HEK293 (cell line): ENCODE measurements around the gene KRT78.

ENCODE experiments used
- CTCF ChIA-PET: fragments of 350-600 bp; formaldehyde crosslinking; extraction: SDS; loops from one replicate; lab custom pipeline; 2021; ENCODE audit warnings: antibody characterized with exemption; lab: Yijun Ruan, JAX
- POLR2A ChIA-PET: fragments of 300-600 bp; formaldehyde crosslinking; extraction: SDS; loops from one replicate; lab custom pipeline; 2020; ENCODE audit warnings: antibody characterized with exemption, inconsistent platforms; lab: Yijun Ruan, JAX
- H3K27ac ChIP-seq: fragments of 200-500 bp; sonication (Bioruptor generic); 2 replicates; pipeline ENCODE4 v1.5.1; 2014; ENCODE audit warnings: low read depth, low read length, control low read depth, inconsistent platforms; ENCODE audit errors: extremely low read depth
- H3K36me3 ChIP-seq, 2 experiments: fragments of 200-500 bp in 1 of 2; sonication (Bioruptor generic) in 1 of 2; 1 replicate in 1 of 2; 2 replicates in 1 of 2; pipeline ENCODE4 v1.5.1; 2014 to 2017; ENCODE audit warnings: inconsistent platforms in 2 of 2, low read length in 2 of 2; ENCODE audit not compliant: control insufficient read depth in 2 of 2, insufficient read depth in 1 of 2
- H3K4me1 ChIP-seq: fragments of 200-500 bp; sonication (Bioruptor generic); 2 replicates; pipeline ENCODE4 v1.5.1; 2014; ENCODE audit warnings: mild to moderate bottlenecking, low read length, inconsistent platforms; ENCODE audit not compliant: control insufficient read depth, insufficient read depth
- H3K4me3 ChIP-seq: 2 replicates; pipeline ENCODE4 v1.5.1; 2011; ENCODE audit warnings: low read depth, mild to moderate bottlenecking, control low read depth, low read length, moderate library complexity
- H3K9me3 ChIP-seq: fragments of 200-500 bp; sonication (Bioruptor generic); 2 replicates; pipeline ENCODE4 v1.5.1; 2014; ENCODE audit warnings: low read depth, low read length, inconsistent platforms; ENCODE audit not compliant: control insufficient read depth, insufficient read depth
- BCL11B ChIP-seq: fragments of 450-650 bp; formaldehyde crosslinking; IDR thresholded peaks from 2 replicates; pipeline ENCODE4 v1.5.1; 2016; ENCODE audit warnings: low read depth, missing biosample characterization, missing genetic modification characterization
- GLI4 ChIP-seq: fragments of 450-650 bp; formaldehyde crosslinking; IDR thresholded peaks from 2 replicates; pipeline ENCODE4 v1.5.1; 2016; ENCODE audit warnings: missing biosample characterization, missing genetic modification characterization
- GLIS2 ChIP-seq: fragments of 450-650 bp; formaldehyde crosslinking; IDR thresholded peaks from 2 replicates; pipeline ENCODE4 v1.5.1; 2016; ENCODE audit warnings: missing biosample characterization, missing genetic modification characterization
- IKZF3 ChIP-seq: fragments of 450-650 bp; IDR thresholded peaks from 2 replicates; pipeline ENCODE4 v1.5.0; 2018; ENCODE audit warnings: missing biosample characterization, mild to moderate bottlenecking, missing genetic modification characterization, moderate library complexity
- INSM2 ChIP-seq: fragments of 450-650 bp; formaldehyde crosslinking; IDR thresholded peaks from 2 replicates; pipeline ENCODE4 v1.5.1; 2016; ENCODE audit warnings: missing biosample characterization, missing genetic modification characterization
- KLF10 ChIP-seq: fragments of 450-650 bp; IDR thresholded peaks from 2 replicates; pipeline ENCODE4 v1.5.1; 2018; ENCODE audit warnings: missing biosample characterization, mild to moderate bottlenecking, missing genetic modification characterization
- MYNN ChIP-seq: fragments of 450-650 bp; formaldehyde crosslinking; IDR thresholded peaks from 2 replicates; pipeline ENCODE4 v1.5.1; 2016; ENCODE audit warnings: missing biosample characterization, missing genetic modification characterization, borderline replicate concordance
- RBAK ChIP-seq: fragments of 450-650 bp; formaldehyde crosslinking; IDR thresholded peaks from 2 replicates; pipeline ENCODE4 v1.5.1; 2016; ENCODE audit warnings: missing biosample characterization, missing genetic modification characterization
- SP7 ChIP-seq: fragments of 450-650 bp; formaldehyde crosslinking; IDR thresholded peaks from 2 replicates; pipeline ENCODE4 v1.5.1; 2016; ENCODE audit warnings: missing biosample characterization, missing genetic modification characterization
- ZBTB17 ChIP-seq: fragments of 450-650 bp; formaldehyde crosslinking; IDR thresholded peaks from 2 replicates; pipeline ENCODE4 v1.5.1; 2016; ENCODE audit warnings: missing biosample characterization, missing genetic modification characterization
- ZBTB6 ChIP-seq: fragments of 450-650 bp; formaldehyde crosslinking; IDR thresholded peaks from 2 replicates; pipeline ENCODE4 v1.5.1; 2017; ENCODE audit warnings: missing biosample characterization, missing genetic modification characterization
- ZEB2 ChIP-seq: fragments of 450-650 bp; formaldehyde crosslinking; IDR thresholded peaks from 2 replicates; pipeline ENCODE4 v1.5.1; 2016; ENCODE audit warnings: missing biosample characterization, missing genetic modification characterization
- ZFP41 ChIP-seq: fragments of 450-650 bp; formaldehyde crosslinking; IDR thresholded peaks from 2 replicates; pipeline ENCODE4 v1.5.1; 2016; ENCODE audit warnings: missing biosample characterization, missing genetic modification characterization, borderline replicate concordance
- ZNF138 ChIP-seq: fragments of 450-650 bp; formaldehyde crosslinking; IDR thresholded peaks from 2 replicates; pipeline ENCODE4 v1.5.1; 2016; ENCODE audit warnings: missing biosample characterization, missing genetic modification characterization, borderline replicate concordance
- ZNF157 ChIP-seq: fragments of 450-650 bp; formaldehyde crosslinking; IDR thresholded peaks from 2 replicates; pipeline ENCODE4 v1.5.1; 2016; ENCODE audit warnings: missing biosample characterization, missing genetic modification characterization
- ZNF174 ChIP-seq: fragments of 450-650 bp; formaldehyde crosslinking; IDR thresholded peaks from 2 replicates; pipeline ENCODE4 v1.5.0; 2017; ENCODE audit warnings: missing biosample characterization, mild to moderate bottlenecking, missing genetic modification characterization
- ZNF2 ChIP-seq: fragments of 450-650 bp; formaldehyde crosslinking; IDR thresholded peaks from 2 replicates; pipeline ENCODE4 v1.5.1; 2016; ENCODE audit warnings: missing biosample characterization, missing genetic modification characterization
- ZNF366 ChIP-seq: fragments of 450-650 bp; formaldehyde crosslinking; conservative IDR thresholded peaks from 2 replicates; pipeline ENCODE4 v1.5.1; 2016; ENCODE audit warnings: missing biosample characterization, missing genetic modification characterization
- ZNF48 ChIP-seq: fragments of 450-650 bp; formaldehyde crosslinking; IDR thresholded peaks from 2 replicates; pipeline ENCODE4 v1.5.1; 2016; ENCODE audit warnings: missing biosample characterization, missing genetic modification characterization
- ZNF510 ChIP-seq: fragments of 450-650 bp; formaldehyde crosslinking; IDR thresholded peaks from 2 replicates; pipeline ENCODE4 v1.5.1; 2018; ENCODE audit warnings: mild to moderate bottlenecking, missing genetic modification characterization, missing biosample characterization; ENCODE audit not compliant: insufficient replicate concordance
- ZNF514 ChIP-seq: fragments of 450-650 bp; formaldehyde crosslinking; IDR thresholded peaks from 2 replicates; pipeline ENCODE4 v1.5.1; 2016; ENCODE audit warnings: missing biosample characterization, missing genetic modification characterization
- ZNF548 ChIP-seq: fragments of 450-650 bp; formaldehyde crosslinking; IDR thresholded peaks from 2 replicates; pipeline ENCODE4 v1.5.1; 2016; ENCODE audit warnings: missing biosample characterization, missing genetic modification characterization
- ZNF555 ChIP-seq: fragments of 450-650 bp; formaldehyde crosslinking; conservative IDR thresholded peaks from 2 replicates; pipeline ENCODE4 v1.5.1; 2017; ENCODE audit warnings: missing biosample characterization, mild to moderate bottlenecking, missing genetic modification characterization, inconsistent platforms
- ZNF660 ChIP-seq: fragments of 450-650 bp; IDR thresholded peaks from 2 replicates; pipeline ENCODE4 v1.5.1; 2018; ENCODE audit warnings: missing biosample characterization, mild to moderate bottlenecking, missing genetic modification characterization
- ZNF76 ChIP-seq: fragments of 450-650 bp; formaldehyde crosslinking; IDR thresholded peaks from 2 replicates; pipeline ENCODE4; 2016; ENCODE audit warnings: low read depth, missing biosample characterization, missing genetic modification characterization, borderline replicate concordance
- ZNF768 ChIP-seq: fragments of 450-650 bp; formaldehyde crosslinking; IDR thresholded peaks from 2 replicates; pipeline ENCODE4 v1.5.1; 2018; ENCODE audit warnings: missing biosample characterization, mild to moderate bottlenecking, missing genetic modification characterization

KRT78 gene

GRCh38 chr12:52819731-52820510, 28.9 kb downstream of the KRT78 start:
- no peak overlapping the region for H3K27ac ChIP-seq
- H3K9me3 ChIP-seq: no peaks in the 10 kb centered on the region
- no peaks in the 10 kb centered on the region for H3K4me1 ChIP-seq
- POLR2A ChIA-PET: no interaction called here
- H3K36me3 ChIP-seq: no peaks in the 10 kb centered on the region
- TF ChIP-seq ZNF548 (tag by site-specific recombination): no peak
- no peak for TF ChIP-seq GLI4 (tag by site-specific recombination)
- TF ChIP-seq ZNF174 (tag by site-specific recombination): no peak
- peak; percentile 72 for TF ChIP-seq ZNF768 (tag by site-specific recombination)
- no peak for TF ChIP-seq RBAK (tag by site-specific recombination)
- no peak for TF ChIP-seq MYNN
- no peak for TF ChIP-seq ZNF660 (tag by site-specific recombination)
- no peak for TF ChIP-seq ZNF366 (tag by site-specific recombination)
- no peak for TF ChIP-seq ZNF555 (tag by site-specific recombination)
- CTCF ChIA-PET: interaction anchor here (0.6 to 1.4 kb wide), 4 partner anchors 26 to 153 kb away, joined by 4 to 9 read pairs (median 6); no protein-coding TSS in a partner anchor
- no peak overlapping the region for H3K4me3 ChIP-seq

GRCh38 chr12:52818887-52819420, 29.8 kb downstream of the KRT78 start:
- Histone ChIP-seq H3K36me3 (no peaks in the 10 kb centered on the region), H3K4me3 (no peak overlapping the region), H3K4me1 (no peaks in the 10 kb centered on the region), H3K27ac (no peak overlapping the region), H3K9me3 (no peaks in the 10 kb centered on the region)
- POLR2A ChIA-PET: no interaction called here
- CTCF ChIA-PET: interaction anchor here (0.6 to 1.4 kb wide), 3 partner anchors 25 to 152 kb away, joined by 4 to 6 read pairs (median 5); no protein-coding TSS in a partner anchor
- TF ChIP-seq KLF10 (tag by site-specific recombination): no peak
- no peak for TF ChIP-seq GLIS2
- TF ChIP-seq MYNN: no peak
- no peak for TF ChIP-seq ZBTB17 (tag by site-specific recombination)
- TF ChIP-seq IKZF3 (tag by site-specific recombination): no peak
- TF ChIP-seq INSM2 (tag by site-specific recombination): no peak
- TF ChIP-seq ZNF2 (tag by site-specific recombination): no peak
- no peak for TF ChIP-seq ZNF48 (tag by site-specific recombination)
- no peak for TF ChIP-seq ZNF510 (tag by site-specific recombination)

DNA sequence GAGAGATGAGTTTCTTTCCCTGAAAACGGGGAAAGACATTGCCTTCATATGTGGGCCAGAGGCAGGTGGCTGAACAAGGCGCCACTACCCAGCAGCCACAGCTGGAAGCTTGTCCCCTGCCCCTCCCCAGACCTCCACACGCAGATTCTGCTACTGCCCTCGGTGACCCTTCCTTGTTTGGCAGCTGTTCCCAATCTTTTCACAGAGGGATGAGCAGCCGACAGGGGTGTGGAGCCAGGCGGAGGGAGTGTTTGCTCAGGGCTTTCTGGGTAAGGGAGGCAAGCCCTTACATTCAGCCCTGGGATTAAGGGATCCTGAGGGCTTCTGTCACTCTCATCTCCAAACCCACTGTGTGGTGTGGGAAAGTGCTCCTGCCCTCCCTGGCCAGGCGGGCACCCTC, 30.4 kb downstream of the KRT78 start:
- H3K36me3 ChIP-seq: no peaks in the 10 kb centered on the region
- no peaks in the 10 kb centered on the region for H3K9me3 ChIP-seq
- no peaks in the 10 kb centered on the region for H3K4me1 ChIP-seq
- ChIA-PET CTCF (no interaction called here), POLR2A (no interaction called here)
- H3K27ac ChIP-seq: no peak overlapping the region
- no peak overlapping the region for H3K4me3 ChIP-seq
- TF ChIP-seq ZFP41 (tag by site-specific recombination) (no peak), ZNF138 (tag by site-specific recombination) (no peak), ZEB2 (no peak), ZNF514 (tag by site-specific recombination) (no peak), SP7 (tag by site-specific recombination) (no peak), ZNF76 (tag by site-specific recombination) (no peak), ZNF157 (tag by site-specific recombination) (no peak), BCL11B (no peak), ZBTB6 (no peak)
